T follicular helper cell (primary cell): ENCODE results near the gene DAPK3.
"Not testable (repeated sequence)": the region's sequence is repeated elsewhere in the genome, so short reads cannot be mapped to it uniquely, and the experiment has no call there.

Source experiments
- DNase-seq: peaks from one replicate; pipeline ENCODE4 v3.0.0-alpha.2; 2020; ENCODE audit warnings: low read depth
- total RNA-seq, 2 experiments: gene quantifications; one replicate each; lab custom pipeline; 2026; lab: John Stamatoyannopoulos, UW

The DAPK3 gene
- total RNA-seq: 26.3 to 38.6 reads per million in 2 experiments

DNA sequence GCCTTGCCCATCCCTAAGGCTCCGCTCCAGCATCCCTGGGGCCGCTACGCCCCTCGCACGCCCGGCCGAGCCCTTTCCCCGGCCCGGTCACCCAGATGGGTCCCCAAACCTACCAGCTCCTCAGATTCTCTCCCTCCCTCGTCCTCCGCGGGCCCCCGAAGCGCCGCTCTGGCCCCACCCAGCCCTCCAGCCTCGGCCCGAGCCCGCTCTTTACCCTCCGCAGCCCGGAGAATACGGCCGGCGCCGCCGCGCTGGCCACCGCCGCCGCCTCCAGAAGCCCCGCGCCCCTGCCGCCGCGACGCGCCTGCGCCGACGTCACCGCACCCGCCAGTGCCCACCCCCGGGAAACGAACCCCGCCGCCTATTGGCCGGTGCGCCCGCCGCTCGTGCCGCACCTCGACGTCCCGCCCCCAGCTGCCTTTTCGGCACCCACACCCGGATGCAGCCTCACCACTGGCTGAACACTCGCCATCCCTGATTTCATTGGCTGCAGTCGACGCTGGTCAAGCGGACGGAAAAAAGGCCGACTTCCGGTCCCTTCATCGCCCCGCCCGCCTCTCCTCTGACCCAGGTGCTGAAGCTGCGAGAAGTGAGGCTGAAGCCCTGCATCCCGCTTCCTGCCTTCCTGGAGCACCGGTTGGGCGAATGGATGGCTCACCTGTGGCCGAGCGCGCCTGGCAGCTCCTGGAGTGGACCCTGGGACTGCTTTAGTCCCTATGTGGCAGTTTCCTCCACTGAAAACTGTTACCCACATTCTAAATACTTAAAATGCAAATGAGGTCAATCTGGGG, at the start of gene DAPK3:
TSS of gene DAPK3 (minus strand) at position 292 of the 791 bp plus-strand sequence. CDS start 1,364 bp downstream, outside the sequence.
- DNase-seq: peak; percentile 83

- DNase-seq: no peak
Measured at GRCh38 chr19:4019578-4019977, 48.7 kb upstream of the DAPK3 start.

DNA sequence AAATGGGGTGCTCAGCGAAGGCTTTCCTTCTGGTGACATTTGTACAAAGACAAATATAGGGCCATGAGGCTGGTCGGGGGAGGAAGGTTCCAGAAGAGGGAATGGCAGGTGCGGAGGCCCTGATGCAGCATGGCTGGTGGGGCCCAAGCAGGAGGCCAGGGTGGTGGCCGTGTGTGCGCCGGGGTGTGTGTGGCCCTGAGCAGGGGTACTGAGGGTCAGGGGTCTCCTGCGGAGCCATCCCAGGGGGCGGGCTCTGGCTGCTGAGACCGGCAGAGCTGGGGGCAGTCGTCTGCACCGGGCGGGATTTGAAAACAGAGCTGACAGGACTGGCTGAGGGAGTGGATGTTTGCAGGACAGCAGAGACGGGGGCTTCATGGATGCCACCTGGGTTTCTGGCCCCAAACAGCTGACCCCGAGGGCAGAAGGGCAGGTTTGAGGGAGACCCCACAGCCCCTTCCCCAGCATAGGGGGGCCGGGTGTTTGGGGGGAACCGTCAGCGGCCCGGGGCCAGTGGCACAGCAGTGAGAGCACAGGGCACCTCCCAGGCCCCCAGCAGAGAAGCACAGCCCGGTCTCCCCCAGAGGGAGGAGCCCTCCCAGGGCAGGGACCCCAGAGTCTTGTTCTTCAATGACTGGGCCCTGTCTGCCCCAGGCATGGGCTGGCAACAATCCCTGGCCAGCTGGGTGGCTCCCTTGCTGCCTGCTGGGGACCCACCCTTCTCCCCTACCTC, 48.0 kb upstream of the DAPK3 start:
- DNase-seq: no peak

DNA sequence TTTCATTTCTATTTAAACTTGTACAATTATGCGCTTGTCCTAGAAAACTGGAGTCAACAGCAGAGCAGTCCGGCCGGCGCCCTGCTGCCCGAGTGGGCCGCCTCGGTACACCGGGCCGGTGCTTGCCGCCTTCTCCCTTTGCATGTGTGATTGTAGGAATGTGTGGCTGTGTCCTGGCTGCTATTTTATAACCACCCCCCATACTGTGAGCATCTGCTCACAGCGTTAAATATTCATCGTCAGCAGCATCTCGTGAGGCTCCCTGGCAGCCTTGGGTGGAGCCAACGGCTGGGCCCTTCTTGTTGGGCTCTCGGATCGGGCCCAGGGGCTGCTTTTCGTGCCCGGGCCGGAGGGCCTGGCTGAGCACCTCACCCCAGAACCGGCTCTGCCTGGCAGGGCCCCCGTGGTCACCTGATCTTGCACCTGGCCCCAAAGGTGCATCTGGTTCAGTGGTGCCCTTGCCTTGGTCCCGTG, 47.3 kb upstream of the DAPK3 start:
- no peak for DNase-seq

DNA sequence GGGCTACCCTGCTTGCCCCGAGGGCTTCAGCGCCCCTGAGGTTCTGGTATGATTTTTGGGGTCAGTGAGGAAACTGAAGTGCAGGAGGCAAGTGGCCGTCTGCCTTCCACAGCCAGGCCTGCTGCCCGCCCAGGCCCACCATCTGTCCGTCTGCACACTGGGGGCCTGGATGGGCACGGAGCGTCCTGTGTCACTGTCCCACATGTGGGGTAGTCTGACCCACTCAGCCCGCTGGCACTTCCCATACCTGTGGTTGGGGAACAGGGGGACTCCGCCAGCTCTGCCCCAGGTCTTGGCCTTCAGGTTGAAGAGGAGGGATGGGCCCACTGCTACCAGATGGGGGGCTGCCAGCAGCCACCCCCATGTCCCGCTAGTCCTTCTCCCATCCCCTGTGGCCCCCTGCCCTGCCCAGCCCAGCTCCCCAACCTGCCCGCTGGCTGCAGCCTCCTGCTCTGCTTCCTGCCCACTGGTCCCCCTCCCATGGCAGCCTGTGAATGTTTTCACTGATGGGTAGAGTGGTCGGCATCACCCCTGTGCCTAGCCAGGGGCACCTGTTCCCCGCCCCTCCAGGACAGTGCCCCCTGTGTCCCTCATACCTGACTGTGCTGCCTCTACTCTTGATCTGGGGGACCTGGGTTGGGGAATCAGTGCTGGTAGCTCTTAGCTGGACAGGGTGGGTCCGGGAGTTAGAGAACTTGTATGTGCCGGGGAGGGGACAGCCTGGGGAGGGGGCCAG, 46.2 kb upstream of the DAPK3 start:
- DNase-seq: no peak

- DNase-seq: no peak
Measured at GRCh38 chr19:4016486-4016885, 45.6 kb upstream of the DAPK3 start.

GRCh38 chr19:4015705-4016402, 45.0 kb upstream of the DAPK3 start:
- no peak for DNase-seq

DNA sequence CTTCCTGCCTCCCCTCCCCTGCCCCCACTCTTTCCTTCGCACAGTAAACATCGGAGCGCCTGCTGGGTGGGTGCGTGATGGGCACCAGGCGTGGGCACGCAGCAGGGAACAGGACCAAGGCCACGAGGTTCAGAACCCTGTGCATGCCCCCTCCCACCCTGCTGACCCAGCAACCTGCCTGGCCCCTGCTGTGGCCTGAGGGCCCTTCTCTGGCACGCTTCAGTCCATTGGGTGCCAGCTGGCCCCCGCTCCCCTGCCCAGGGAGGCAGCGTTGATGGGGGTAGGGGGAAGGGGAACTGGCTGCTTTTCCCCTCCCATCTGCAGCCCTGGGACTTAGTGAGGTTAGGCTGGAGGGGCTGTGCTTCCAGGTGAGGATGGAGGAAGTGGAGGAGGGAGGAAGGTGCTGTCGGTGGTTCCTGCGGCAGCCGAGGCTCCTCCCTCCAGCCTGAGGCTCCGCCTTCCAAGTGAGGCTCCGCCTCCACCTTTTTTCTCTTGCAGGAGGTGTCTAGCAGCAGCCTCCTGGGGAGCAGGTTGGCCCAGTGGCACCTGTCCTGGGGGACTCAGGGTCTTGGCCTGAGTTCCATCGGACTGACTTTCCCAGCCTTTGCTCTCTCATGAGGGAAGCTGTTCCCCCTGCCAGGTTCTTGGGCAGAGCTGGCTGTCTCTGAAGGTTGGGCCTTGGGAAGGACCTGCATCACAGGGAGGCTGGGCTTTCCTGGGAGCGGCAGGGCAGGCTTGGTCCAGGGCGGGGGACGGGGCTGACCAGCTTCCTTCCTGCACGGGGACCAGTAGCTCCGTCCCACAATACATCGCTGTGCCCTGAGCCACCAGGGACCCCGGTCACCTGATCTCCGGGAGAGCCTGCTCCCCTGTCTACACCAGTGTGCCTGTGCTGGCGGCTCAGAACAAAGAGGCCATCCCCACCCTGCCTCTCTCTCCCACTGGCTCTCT, 43.9 kb upstream of the DAPK3 start:
- no peak for DNase-seq

DNA sequence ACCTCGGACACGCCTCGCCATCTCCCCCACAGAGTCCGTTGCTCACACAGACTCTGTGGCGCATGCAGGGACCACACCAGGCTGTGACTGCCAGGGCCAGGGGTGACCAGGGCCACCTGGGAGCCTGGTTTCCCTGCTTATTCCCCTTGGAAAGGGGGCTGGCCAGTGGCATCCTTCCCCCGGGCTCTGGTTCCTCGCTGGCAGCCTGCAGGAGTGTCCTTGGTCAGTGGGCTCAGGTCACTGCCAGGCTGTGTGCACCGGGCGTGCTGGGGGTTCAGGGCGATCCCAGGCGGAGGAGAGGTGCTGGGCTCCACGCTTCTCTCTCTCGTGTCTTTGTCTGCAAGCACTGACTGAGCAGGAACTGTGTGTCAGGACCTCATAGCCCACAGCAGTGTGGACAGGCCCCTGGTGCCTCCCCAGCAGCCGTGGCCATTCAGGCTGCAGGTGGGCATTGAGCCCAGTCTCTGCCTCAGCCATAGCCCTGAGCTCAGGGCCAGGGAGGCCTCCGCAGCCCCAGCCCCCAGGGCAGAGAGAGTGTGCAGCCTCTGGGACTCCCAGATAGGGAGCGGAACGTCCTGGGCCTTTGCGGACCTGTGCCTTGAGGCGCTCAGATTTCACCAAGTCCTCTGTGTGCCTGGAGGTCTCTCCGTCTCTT, 43.1 kb upstream of the DAPK3 start:
- DNase-seq: no peak

- no peak for DNase-seq
Measured at GRCh38 chr19:4012975-4013634, 42.2 kb upstream of the DAPK3 start.

- DNase-seq: no peak
Measured at GRCh38 chr19:4012092-4012974, 41.4 kb upstream of the DAPK3 start.

- DNase-seq: not testable (repeated sequence)
Measured at GRCh38 chr19:4011430-4011829, 40.5 kb upstream of the DAPK3 start.

DNA sequence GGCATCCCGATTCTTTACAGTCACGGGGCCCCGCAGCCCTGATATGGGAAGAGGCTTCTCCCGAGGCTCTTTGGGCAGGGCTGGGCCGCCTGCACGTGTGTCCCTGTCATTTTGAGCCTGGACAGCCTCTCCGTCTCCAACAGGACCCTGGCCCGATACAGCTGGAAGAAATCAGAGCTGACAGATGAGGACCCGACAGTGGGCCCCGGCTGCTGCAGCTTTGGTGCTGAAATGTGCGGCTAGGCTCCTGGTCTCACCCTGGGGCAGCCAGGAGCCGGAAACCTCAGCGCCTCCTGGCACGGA, 39.9 kb upstream of the DAPK3 start:
- DNase-seq: no peak

GRCh38 chr19:4009990-4010807, 39.3 kb upstream of the DAPK3 start:
- DNase-seq: no peak

DNA sequence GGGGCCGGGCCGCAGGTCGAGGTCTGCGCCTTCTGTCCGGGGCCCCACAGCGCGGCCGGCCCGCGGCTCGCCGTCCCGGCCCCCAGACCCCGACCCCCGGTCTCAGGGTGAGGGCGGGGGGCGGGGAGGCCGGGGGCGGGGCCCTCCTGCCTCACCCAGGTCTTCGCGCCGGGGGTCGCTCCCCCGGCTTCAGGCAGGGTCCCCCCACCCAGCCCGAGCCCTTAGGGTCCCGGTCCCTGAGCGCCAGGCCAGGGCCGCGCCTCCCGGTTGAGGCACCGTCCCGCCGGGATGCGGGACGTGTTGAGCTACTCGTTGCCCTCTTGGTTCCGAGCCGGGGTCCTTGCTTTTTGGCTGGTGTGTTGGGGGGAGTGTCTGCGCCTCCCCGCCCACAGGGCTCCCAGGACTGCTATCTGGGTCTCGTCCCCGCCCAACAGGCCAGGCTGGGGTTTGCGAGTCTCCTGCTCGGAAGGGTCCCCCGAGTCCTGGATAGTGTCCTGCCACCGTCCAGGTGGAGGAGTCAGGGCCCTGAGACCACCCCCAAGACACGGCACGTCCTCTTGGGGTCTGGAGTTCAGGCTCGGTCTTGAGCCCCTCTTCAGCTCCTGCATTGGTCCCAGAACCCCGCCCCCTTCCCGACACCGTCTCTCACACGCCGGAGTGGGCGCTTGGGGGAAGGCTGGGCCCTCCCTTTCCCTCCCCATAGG, 37.1 kb upstream of the DAPK3 start:
- DNase-seq: no peak

DNA sequence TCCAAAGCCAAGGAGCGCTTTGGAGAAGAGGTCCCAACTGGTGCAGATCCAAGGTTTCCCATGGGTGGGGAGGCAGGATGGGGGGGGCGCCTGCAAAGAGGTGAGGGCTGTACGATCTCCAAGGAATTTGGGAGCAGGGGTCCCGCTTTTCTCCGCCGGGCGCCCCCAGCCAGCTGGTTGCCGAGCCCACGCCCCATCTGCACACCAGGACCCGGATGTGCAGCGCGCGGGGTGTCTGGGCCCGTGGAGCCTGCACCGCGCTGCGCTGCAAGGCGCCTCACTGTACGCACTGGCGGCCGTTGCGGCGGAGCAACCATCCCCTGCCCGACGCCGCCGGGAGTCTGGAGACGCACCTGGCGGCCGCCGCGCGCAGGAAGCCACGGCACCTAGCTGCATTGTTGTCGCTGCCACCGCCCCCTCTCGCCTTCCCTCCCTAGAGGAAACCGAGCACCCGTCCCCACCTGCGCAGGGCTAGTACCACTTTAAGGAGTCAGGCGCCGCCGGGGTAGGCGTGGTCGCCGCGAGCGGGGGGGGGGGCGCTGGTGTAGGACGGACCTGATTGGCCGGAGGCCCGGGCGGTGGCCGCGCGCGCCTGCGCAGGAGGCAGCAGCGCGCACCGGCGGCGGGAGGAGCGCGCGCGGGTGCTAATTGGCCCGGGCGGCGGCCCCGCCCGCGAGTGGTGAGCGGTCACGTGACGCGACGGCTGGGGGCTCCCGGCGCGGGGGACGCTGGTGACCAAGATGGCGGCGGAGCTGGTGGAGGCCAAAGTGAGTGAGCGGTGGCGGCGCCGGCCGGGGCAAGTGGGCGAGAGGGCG, 36.3 kb upstream of the DAPK3 start, which contains the start of gene PIAS4:
TSS of gene PIAS4 (plus strand) at position 716 of the 815 bp plus-strand sequence. CDS start at position 741, 25 bp downstream.
- DNase-seq: peak; percentile 92
